A673 (cell line): Measurements from ENCODE around the gene PIGN.

Source experiments
- EZH2 ChIP-seq: fragments of 200-600 bp; sonication (generic); IDR thresholded peaks from 2 replicates; pipeline ENCODE4 v1.6.1; 2017; ENCODE audit warnings: borderline replicate concordance, low read depth, mild to moderate bottlenecking, mixed read lengths, antibody characterized with exemption, low read length; ENCODE audit not compliant: poor library complexity, severe bottlenecking
- TF ChIP-seq, protein P1 (sequence below): fragments of 300-800, 200-600 bp; sonication (generic); conservative IDR thresholded peaks from 2 replicates; pipeline ENCODE4 v1.5.1; 2017; ENCODE audit warnings: low read depth, mild to moderate bottlenecking, antibody characterized with exemption, low read length, moderate library complexity, mixed read lengths

DNA sequence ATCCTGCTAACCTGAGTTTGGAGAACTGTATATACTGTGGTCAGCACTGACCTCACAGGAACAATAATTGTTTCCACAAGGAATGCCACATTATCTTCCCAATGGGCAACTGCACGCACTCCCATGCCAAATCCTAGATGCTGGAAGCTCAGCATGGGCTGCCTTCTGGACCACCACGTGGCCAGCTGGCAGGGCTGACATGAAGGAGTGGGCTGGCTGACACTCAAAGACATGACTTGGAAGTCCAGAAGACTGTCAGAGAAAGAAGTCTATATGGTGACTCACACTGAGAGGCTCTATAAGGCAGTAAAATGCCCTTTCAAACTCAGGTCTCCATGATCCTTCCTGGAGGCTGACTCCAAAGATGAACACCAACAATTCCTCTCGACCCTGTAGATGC is 195.7 kb downstream of the PIGN start:
- TF ChIP-seq, protein P1, sequence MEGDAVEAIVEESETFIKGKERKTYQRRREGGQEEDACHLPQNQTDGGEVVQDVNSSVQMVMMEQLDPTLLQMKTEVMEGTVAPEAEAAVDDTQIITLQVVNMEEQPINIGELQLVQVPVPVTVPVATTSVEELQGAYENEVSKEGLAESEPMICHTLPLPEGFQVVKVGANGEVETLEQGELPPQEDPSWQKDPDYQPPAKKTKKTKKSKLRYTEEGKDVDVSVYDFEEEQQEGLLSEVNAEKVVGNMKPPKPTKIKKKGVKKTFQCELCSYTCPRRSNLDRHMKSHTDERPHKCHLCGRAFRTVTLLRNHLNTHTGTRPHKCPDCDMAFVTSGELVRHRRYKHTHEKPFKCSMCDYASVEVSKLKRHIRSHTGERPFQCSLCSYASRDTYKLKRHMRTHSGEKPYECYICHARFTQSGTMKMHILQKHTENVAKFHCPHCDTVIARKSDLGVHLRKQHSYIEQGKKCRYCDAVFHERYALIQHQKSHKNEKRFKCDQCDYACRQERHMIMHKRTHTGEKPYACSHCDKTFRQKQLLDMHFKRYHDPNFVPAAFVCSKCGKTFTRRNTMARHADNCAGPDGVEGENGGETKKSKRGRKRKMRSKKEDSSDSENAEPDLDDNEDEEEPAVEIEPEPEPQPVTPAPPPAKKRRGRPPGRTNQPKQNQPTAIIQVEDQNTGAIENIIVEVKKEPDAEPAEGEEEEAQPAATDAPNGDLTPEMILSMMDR = no peak
- TF ChIP-seq EZH2 = no peak
